T-helper 1 cell treated with Interleukin-12 subunit alpha and Interleukin-12 subunit beta and Interleukin-4 antibody, amounts not matched to agents 30 μg/mL and 1 μg/mL, for 36 hours (primary cell): ENCODE data around the gene RALGDS.

Experiments used
- H3K27ac Mint-ChIP-seq: one replicate; pipeline ENCODE4 v1.8.0; 2021; ENCODE audit warnings: mild to moderate bottlenecking, mixed read lengths
- H3K27me3 Mint-ChIP-seq: one replicate; pipeline ENCODE4 v1.8.0; 2021; ENCODE audit warnings: low read depth, mixed read lengths
- H3K36me3 Mint-ChIP-seq: one replicate; pipeline ENCODE4 v1.8.0; 2021; ENCODE audit warnings: low read depth, mixed read lengths
- H3K4me1 Mint-ChIP-seq: one replicate; pipeline ENCODE4 v1.8.0; 2021; ENCODE audit warnings: low read depth, mixed read lengths
- H3K4me3 Mint-ChIP-seq: one replicate; pipeline ENCODE4 v1.8.0; 2021; ENCODE audit warnings: mild to moderate bottlenecking, moderate library complexity, mixed read lengths
- H3K9me3 Mint-ChIP-seq: one replicate; pipeline ENCODE4 v1.8.0; 2021; ENCODE audit warnings: mixed read lengths

RALGDS gene

DNA sequence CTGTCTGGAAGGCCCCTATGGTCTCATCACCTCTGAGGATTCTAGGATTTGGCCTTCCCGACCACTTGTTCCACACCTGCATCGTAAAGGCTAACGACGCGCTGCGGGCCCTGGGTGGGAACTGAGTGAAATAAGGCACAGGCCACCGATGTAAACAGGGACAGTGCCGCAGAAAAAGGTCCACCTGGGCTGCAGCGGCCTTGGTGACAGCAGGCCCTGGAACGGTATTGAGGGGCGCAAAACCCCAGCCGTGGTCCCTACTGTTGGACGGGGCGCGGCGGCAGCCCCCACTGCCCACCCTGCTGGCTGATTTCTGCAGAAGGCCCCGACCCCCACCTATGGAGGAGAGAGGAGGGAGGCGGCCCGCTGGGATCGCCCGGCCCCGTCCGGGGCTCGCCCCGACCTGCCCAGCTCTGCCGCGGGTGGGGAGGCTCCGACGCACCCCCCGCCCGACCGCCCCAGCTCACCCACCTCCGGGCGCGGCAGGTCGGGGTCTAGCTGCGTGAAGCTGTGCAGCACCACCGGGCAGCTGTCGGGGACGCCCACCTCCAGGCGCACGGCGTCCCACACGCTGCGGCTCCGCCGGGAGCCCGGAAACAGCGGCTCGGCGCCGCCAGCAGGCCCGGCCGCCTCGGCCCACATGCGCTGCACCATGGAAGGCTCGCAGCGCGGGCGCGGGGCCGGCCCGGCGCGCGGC lies 391 bp downstream of the RALGDS start:
- Mint-ChIP-seq H3K4me1 (peaks cover 58% of the 10 kb centered on the region), H3K4me3 (peak overlapping the region; percentile 80), H3K27me3 (no peaks in the 10 kb centered on the region), H3K27ac (peak overlapping the region; percentile 75), H3K36me3 (peaks cover 9% of the 10 kb centered on the region), H3K9me3 (no peaks in the 10 kb centered on the region)

DNA sequence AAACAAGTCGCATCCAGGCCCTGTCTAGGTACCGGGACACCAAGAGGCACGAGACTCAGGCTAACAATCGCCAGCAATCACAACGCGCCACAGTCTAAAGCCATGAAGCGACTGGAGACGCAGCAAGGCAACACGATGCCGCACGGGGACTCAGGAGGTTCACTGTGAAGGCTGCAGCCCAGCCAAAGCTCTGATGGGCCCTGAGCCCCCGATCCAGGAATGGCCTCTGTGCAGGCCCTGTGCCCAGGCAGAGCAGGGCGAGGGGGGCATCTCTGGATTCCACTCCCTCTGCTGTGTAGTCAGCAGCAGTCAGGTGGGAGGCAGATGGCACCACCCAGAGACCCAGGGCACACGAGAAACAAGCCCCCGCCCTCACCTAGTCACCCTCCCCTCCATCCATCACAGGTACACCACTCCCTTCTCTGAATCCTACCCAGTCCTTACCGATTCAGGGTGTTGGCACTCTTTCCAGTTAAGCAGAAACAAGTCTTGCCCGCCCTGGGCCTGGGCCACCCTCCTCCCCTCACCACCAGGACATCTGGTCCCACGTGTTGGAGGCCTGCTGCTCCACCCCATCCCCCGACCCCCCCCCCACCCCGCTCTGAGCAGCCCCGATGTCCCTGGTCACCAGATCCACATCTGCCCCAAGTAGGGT lies 1.1 kb downstream of the RALGDS start:
- H3K27me3 Mint-ChIP-seq: no peaks in the 10 kb centered on the region
- no peaks in the 10 kb centered on the region for H3K9me3 Mint-ChIP-seq
- peak overlapping the region; percentile 56 for H3K27ac Mint-ChIP-seq
- peak overlapping the region; percentile 80 for H3K4me3 Mint-ChIP-seq
- peaks cover 9% of the 10 kb centered on the region for H3K36me3 Mint-ChIP-seq
- peaks cover 61% of the 10 kb centered on the region for H3K4me1 Mint-ChIP-seq

DNA sequence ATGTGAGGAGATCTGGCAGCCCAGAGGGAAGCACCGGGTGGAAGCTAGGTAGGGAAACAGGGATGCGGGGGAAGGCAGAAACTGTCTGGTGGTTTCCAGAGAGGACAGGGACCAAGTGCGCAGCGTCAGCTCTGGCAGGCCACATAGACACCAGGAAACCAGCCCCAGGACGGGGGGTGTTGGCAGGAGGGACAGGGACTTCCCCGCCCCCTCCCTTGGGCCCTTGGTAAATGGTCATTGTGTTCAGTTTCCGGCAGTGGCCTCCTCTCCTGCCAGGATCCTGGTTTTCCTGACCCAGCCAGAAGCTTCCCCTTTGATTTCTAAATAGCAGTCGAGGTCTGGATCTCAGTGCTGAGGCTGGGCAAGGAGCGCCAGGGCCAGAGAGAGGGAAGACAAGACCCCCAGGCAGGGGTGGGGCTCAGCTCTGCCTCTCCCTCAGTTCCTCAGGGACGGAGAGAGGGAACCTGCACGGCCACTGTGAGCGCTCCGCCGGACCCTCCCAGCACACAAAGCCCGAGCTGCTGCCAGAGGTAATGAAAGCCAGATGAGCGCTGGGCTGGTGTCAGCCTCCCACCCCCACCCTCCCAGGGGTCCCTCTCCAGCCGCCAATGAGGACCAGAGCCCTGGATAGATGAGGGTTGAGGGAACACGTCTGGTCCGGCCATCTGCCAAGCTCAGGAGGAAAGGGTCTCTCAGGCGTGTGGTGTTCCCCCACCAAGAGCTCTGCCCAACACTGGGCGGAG lies 1.8 kb downstream of the RALGDS start:
- H3K36me3 Mint-ChIP-seq: peaks cover 8% of the 10 kb centered on the region
- H3K27me3 Mint-ChIP-seq: no peaks in the 10 kb centered on the region
- peak overlapping the region; percentile 80 for H3K4me3 Mint-ChIP-seq
- no peaks in the 10 kb centered on the region for H3K9me3 Mint-ChIP-seq
- H3K27ac Mint-ChIP-seq: peak overlapping the region; percentile 71
- H3K4me1 Mint-ChIP-seq: peaks cover 61% of the 10 kb centered on the region

DNA sequence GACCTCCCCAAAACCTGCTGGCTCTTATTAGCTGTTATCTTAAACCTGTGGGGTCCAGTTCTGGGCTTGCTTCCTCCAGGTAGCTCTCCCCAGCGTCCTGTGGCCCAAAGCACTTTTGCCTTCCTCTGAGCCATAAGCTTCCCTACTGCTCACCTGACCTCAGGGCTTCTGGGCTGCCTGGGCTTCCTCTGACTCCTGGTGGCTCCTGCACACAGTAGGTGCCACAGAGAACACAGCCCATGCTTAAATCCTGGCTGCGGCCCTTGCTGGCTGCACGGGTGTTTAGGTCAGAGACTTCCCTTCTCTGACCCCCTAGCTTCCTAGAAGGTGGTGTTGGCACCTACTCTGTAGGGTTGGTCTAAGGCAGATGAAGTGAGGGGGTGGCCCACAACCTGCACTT lies 2.5 kb downstream of the RALGDS start:
- peak overlapping the region; percentile 71 for H3K4me3 Mint-ChIP-seq
- peak overlapping the region; percentile 71 for H3K27ac Mint-ChIP-seq
- peaks cover 57% of the 10 kb centered on the region for H3K4me1 Mint-ChIP-seq
- H3K27me3 Mint-ChIP-seq: no peaks in the 10 kb centered on the region
- no peaks in the 10 kb centered on the region for H3K9me3 Mint-ChIP-seq
- peaks cover 3% of the 10 kb centered on the region for H3K36me3 Mint-ChIP-seq

DNA sequence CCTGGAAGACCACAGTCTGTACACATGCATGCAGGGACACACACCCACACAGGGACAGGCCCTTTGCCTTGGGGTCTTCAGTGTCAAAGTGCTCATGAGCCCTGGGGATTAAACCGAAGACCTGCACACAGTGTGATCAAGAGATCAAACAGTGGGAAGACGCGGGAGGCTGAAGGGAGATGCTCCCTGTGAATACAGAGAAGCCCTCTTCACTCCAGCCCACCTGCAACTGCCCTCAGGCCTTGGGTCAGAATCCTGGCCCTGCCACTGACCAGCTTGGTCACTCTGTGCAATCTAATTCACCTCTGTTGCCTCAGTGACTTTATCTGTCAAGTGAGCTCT lies 2.9 kb downstream of the RALGDS start:
- Mint-ChIP-seq H3K36me3 (peaks cover 3% of the 10 kb centered on the region), H3K9me3 (no peaks in the 10 kb centered on the region), H3K4me3 (no peak overlapping the region), H3K27me3 (no peaks in the 10 kb centered on the region), H3K4me1 (peaks cover 57% of the 10 kb centered on the region), H3K27ac (peak overlapping the region; percentile 43)

DNA sequence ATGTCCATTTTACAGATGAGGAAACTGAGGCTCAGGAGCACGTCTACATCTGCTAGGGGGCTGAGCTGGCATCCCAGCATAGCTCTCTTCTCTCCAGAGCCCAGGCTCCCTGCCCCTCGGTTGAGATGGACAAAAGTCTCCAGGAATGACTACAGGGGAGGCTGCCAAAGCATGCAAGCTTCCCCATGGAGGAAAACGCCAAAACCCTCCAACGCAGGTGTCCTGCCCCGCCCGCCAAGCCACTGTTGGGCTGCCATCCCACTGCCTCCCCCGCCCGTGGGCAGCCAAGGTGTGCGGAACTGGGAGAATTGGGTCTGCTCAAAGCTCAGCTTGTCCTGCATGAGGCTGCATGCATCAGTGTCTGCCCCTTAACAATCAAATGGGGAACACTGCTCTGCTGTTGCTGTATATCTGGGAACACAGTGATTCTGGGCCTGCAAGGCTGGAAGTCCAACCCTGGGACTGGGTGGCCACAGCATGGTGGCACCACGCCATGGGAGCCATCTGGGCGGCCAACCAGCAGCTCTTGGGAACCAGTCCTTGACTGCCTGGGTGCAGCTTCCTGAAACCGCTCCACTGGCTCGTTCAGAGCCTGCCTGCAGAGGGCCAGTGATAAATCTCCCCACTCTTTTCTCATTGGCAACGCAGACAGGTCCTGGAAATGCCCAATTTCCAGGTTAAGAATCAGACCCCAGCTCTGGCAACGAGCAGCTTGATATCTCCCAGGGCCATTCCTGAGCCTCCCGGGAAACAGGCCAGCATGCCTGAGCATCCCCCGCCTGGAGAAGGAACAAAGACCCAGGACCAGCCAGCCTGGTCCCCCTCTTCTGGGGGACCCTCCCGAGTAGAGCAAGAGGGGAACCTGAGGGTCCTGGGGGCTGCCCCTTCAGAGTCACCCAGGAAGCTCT lies 3.5 kb downstream of the RALGDS start:
- Mint-ChIP-seq H3K27me3 (no peaks in the 10 kb centered on the region), H3K27ac (peak overlapping the region; percentile 43), H3K4me1 (peaks cover 56% of the 10 kb centered on the region), H3K4me3 (no peak overlapping the region), H3K9me3 (no peaks in the 10 kb centered on the region), H3K36me3 (peaks cover 3% of the 10 kb centered on the region)

DNA sequence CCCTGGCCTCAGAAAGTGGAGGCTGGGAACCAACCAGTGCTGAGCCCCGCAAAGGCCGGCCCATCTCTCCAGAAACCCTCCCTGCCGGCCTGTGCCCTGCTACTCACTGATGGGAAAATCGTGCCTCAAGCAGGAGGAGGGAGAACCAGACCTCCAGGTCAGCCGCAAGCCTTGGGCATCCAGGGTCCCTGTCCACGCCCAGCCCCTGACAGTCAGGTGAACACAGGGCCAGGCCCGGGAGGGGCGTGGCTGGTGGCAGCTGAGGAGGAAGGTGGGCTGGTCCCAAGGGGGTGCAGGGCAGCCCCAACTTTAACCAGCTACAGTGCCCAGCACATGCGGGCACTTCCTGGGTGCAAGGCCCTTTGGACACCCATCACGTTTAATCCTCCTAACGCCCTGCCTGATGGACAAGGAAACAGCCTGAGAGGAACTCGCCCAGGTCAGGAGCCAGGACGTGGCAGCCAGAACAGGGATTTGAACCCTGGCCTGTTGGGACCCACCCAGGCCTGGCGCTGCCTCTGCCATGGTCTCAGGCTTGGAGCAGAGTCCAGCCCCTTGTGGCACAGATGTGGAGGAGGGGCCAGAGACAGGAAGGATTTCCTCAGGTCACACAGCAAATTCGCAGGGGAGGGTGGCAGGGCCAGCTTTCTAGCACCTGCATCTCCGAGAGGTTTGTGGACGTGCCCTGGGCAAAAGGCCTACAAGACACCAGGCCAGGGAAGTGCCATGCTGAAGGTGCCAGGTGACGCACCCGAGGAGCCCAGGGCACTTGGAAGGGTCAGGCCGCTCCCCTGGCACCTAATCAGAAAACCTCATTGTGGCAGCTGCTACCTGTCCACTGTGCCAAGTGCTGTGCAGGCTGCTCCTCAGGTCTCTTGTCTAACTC lies 4.5 kb downstream of the RALGDS start:
- H3K27me3 Mint-ChIP-seq: no peaks in the 10 kb centered on the region
- H3K27ac Mint-ChIP-seq: peak overlapping the region; percentile 20
- no peaks in the 10 kb centered on the region for H3K9me3 Mint-ChIP-seq
- peaks cover 4% of the 10 kb centered on the region for H3K36me3 Mint-ChIP-seq
- H3K4me3 Mint-ChIP-seq: no peak overlapping the region
- peaks cover 50% of the 10 kb centered on the region for H3K4me1 Mint-ChIP-seq

DNA sequence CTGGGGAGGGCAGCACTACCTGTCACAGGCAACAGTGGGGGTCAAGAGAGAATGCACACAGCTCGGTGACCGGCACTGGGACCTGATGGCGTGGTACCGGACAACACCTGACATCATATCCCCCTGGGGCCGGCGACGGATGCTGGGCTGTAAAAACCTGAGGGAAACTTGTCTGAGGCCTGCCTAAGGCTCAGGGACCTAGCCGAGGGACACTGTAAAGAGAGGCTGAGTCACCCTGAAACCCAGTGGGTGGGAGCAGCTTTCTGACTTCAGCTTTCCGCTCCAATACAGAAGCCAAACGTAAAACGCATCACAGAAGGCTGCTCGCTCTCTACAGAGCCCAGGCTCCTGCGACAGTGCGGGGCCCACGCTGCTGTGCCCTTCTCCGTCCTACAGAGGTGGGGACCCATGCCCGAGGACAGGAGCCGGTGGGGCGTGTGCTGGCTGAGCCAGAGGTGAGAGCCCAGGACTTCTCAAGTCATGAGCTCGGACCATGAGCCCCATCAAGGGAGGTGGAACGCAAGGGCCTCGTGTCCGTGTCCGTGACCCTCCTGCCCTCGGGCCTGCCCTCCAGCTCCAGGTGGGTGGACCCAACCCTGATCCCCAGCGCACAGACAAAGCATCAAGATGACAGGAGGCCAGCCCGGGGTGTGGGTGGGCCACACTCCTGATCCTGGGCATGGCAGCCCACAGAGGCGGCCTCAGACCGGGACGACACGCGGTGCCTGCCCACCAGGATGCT lies 5.3 kb downstream of the RALGDS start:
- Mint-ChIP-seq H3K4me1 (peaks cover 47% of the 10 kb centered on the region), H3K27ac (peak overlapping the region; percentile 84), H3K27me3 (no peaks in the 10 kb centered on the region), H3K9me3 (no peaks in the 10 kb centered on the region), H3K4me3 (peak overlapping the region; percentile 37), H3K36me3 (peaks cover 6% of the 10 kb centered on the region)

DNA sequence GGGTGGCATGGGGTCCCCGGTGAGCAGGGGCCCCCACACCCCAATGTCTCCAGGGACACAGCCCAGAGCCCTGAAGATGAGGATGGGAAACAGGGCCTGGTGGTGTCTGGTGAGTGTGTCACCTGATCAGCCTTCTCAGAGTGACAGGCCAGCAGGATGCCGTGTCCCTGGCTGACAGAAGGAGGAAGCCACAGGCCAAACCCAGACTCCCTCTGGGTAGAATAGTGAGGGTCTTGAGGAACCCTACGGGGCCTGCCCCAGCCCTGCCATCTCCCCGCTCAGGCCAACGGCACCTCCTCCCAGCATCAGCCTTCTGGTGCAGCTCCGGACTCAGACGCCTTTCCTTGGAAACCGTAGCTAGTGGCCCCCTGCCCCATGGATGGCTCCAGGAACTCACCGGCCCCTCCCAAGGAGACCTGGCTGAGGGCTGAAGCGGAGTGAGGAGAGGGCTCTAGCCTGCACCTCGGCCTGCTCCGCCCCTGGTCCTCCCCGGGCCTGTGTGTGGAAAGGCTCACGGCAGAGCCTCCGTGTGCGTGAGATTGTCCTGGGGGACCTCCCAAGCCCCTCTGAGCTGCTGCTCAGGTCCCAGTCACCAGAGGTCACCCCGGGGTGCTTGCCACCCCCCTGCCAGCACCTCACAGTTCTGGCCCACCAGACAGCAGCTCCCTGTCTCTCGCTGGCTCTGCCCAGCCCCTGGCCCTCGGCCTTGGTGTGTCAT lies 6.0 kb downstream of the RALGDS start:
- H3K9me3 Mint-ChIP-seq: no peaks in the 10 kb centered on the region
- H3K27ac Mint-ChIP-seq: peak overlapping the region; percentile 84
- H3K36me3 Mint-ChIP-seq: peaks cover 9% of the 10 kb centered on the region
- no peaks in the 10 kb centered on the region for H3K27me3 Mint-ChIP-seq
- H3K4me3 Mint-ChIP-seq: peak overlapping the region; percentile 37
- H3K4me1 Mint-ChIP-seq: peaks cover 45% of the 10 kb centered on the region

DNA sequence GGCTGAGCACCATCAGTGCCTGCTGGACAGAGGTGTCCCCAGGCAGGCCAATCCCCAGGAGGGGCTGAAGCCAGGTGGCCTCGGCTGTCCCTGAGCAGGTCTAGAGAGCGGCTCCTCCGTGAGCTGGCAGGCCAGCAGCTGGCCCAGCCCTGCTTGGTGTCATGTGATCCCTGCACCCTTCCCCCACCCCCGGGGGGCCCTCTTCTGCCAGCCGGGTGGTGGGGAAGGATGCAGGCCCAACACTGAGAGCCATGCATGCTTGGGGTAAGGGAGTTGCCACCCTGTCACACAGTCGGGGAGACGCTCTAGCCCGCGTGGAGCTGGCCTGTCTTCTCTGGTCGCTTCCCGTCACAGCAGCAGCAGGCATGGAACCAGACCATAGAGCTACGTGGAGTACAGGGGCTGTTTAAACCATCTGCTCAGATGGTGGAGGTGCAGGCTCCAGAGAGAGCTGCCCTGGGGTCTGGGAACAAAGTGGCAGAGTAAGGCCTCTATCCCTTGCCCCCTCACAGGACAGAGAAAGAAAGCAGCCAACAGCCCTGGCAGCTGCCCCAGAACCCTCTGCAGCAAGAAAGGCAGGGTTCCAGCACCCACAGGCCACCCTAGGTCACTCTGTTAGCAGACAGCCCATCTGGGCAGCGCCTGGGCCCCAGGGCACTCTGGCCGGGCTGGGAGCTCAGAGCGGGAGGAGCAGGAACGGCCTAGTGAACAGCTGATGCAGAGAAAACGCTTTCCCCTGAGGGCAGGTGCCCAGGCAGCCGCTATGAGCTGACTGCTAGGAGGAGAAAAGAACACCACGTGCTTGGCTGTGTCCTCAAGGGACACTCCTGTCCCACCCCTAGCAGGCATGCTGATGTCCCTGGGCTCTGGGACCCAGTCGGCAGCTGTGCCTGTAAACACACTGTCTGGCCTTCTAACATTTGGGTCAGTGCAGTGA lies 6.8 kb downstream of the RALGDS start:
- Mint-ChIP-seq H3K27ac (peak overlapping the region; percentile 87), H3K9me3 (no peaks in the 10 kb centered on the region), H3K4me1 (peaks cover 44% of the 10 kb centered on the region), H3K36me3 (peaks cover 17% of the 10 kb centered on the region), H3K4me3 (peak overlapping the region; percentile 34), H3K27me3 (no peaks in the 10 kb centered on the region)

DNA sequence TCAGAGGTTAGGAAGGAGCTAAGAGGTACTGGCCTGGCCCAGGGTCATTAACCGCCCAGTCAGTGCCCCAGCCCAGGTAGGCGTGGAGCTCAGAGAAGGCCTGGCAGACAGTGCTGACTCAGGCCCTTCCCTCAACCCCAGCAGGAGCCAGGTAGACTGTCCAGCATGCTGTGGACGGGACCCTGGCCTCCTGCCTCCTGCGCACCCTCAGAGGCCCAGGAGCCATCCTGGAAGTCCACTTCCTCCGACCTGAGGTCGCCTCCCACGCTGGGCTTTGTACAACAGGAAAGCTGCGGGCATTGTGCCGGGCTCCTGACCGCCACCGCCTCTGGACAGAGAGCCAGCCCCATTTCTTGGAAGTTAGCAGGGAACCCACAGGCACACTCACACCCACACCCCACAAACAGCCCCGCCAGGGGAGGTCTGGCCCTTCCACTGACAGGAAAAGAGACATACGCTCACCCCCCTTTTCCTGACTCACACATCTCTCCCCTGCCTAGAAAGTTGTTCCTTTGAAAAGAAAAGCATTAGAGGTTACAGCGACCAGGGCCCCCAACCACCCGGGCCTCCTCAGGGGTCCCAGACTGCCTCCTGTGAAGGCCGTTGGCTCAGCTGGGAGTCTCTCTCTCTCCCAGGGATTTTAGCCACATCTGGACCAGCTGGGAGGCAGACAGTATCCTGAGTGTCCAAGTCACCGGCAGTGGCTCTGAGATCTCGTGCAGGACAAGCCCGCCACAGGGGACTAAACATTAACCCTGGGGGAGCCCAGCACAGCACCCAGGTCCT lies 7.7 kb downstream of the RALGDS start:
- peaks cover 14% of the 10 kb centered on the region for H3K36me3 Mint-ChIP-seq
- no peaks in the 10 kb centered on the region for H3K27me3 Mint-ChIP-seq

More for the DNA sequence above, 7.7 kb downstream of the RALGDS start:
- no peaks in the 10 kb centered on the region for H3K9me3 Mint-ChIP-seq
- H3K27ac Mint-ChIP-seq: peak overlapping the region; percentile 87
- H3K4me1 Mint-ChIP-seq: peaks cover 38% of the 10 kb centered on the region
- H3K4me3 Mint-ChIP-seq: peak overlapping the region; percentile 34
